OCI-LY7 (cell line): ENCODE results near the gene DDR1. TPM values are rescaled to one million over a fixed set of nuclear protein-coding genes. Genes with fewer than 3 reads are reported as not detected.

Experiments
- BruUV-seq: library from RNA; stranded (reverse); fragments of 400-500 nt; replicated peaks from 2 replicates; lab custom pipeline; 2021; lab: Mats Ljungman, UMichigan
- CTCF ChIA-PET: fragments of 300-600 bp; sonication (Branson Sonifier 250); formaldehyde crosslinking; loops from one replicate; lab custom pipeline; 2022; ENCODE audit warnings: antibody characterized with exemption; ENCODE audit not compliant: unreplicated experiment; lab: Charles Lee
- POLR2A ChIA-PET: fragments of 300-600 bp; sonication (Branson Sonifier 250); formaldehyde crosslinking; loops from one replicate; lab custom pipeline; 2022; ENCODE audit warnings: antibody characterized with exemption; lab: Charles Lee
- DNase-seq: peaks from one replicate; pipeline ENCODE4 v3.0.0-alpha.2; 2015; ENCODE audit warnings: low spot score
- H2AFZ ChIP-seq: fragments of 200-600 bp; sonication (generic), shearing (Covaris generic); 2 replicates; pipeline ENCODE4 v1.6.1; 2014; ENCODE audit warnings: mild to moderate bottlenecking, antibody characterized with exemption, low read length, moderate library complexity
- H3K27ac ChIP-seq: fragments of 200-600 bp; sonication (generic); 2 replicates; pipeline ENCODE4 v1.5.1; 2014; ENCODE audit warnings: mixed run types, low read depth, mild to moderate bottlenecking, moderate library complexity, low read length, inconsistent platforms; ENCODE audit not compliant: poor library complexity, severe bottlenecking
- H3K36me3 ChIP-seq: fragments of 200-600 bp; sonication (generic); 2 replicates; pipeline ENCODE4 v1.6.1; 2014; ENCODE audit warnings: mild to moderate bottlenecking, antibody characterized with exemption, low read length, moderate library complexity, mixed read lengths; ENCODE audit not compliant: insufficient read depth
- H3K4me1 ChIP-seq: fragments of 200-600 bp; sonication (generic); 2 replicates; pipeline ENCODE4 v1.5.1; 2014; ENCODE audit warnings: mild to moderate bottlenecking, low read length; ENCODE audit not compliant: insufficient read depth, poor library complexity, severe bottlenecking
- H3K4me2 ChIP-seq: fragments of 200-600 bp; sonication (generic); 2 replicates; pipeline ENCODE4 v1.6.1; 2014; ENCODE audit warnings: mild to moderate bottlenecking, low read length
- H3K4me3 ChIP-seq: fragments of 200-600 bp; sonication (generic); 2 replicates; pipeline ENCODE4 v1.5.1; 2014; ENCODE audit warnings: mild to moderate bottlenecking, low read depth, low read length; ENCODE audit not compliant: poor library complexity, severe bottlenecking
- H3K79me2 ChIP-seq: fragments of 200-600 bp; sonication (generic); 2 replicates; pipeline ENCODE4 v1.6.1; 2016; ENCODE audit warnings: low read depth, mild to moderate bottlenecking, low read length, moderate library complexity, mixed read lengths; ENCODE audit not compliant: insufficient read depth
- H3K9me2 ChIP-seq: fragments of 200-600 bp; sonication (generic); 2 replicates; pipeline ENCODE4 v1.6.1; 2016; ENCODE audit warnings: mild to moderate bottlenecking, low read length, mixed read lengths; ENCODE audit not compliant: insufficient read depth
- H3K9me3 ChIP-seq: fragments of 200-600 bp; sonication (generic); 2 replicates; pipeline ENCODE4 v1.6.1; 2014; ENCODE audit warnings: mild to moderate bottlenecking, mixed run types, low read length, mixed read lengths
- H4K20me1 ChIP-seq: fragments of 200-600 bp; sonication (generic); 2 replicates; pipeline ENCODE4 v1.6.1; 2014; ENCODE audit warnings: mild to moderate bottlenecking, antibody characterized with exemption, low read length, moderate library complexity, mixed read lengths; ENCODE audit not compliant: insufficient read depth
- EZH2phosphoT487 ChIP-seq: fragments of 200-600 bp; sonication (generic); IDR thresholded peaks from 2 replicates; pipeline ENCODE4 v1.6.1; 2018; ENCODE audit warnings: low read depth, borderline replicate concordance, mild to moderate bottlenecking, mixed run types, antibody characterized with exemption, low read length, moderate library complexity, mixed read lengths
- intact Hi-C: fragments of 100-400 bp; cut with micrococcal nuclease; formaldehyde crosslinking; loops from one replicate; pipeline ENCODE4 v1.10.0; 2022; ENCODE audit not compliant: unreplicated experiment
- total RNA-seq, 2 experiments: library from RNA; depleted of rRNA in 1 of 2; stranded (reverse); fragments of >200 nt in 1 of 2; shearing (Covaris generic) in 1 of 2; gene quantifications; 2 replicates each; pipeline ENCODE4 v1.2.3, GENCODE V29; 2014 to 2022
- TF ChIP-seq, protein P1 (sequence below): fragments of 200-600 bp; sonication (generic); conservative IDR thresholded peaks from 2 replicates; pipeline ENCODE4 v1.5.1; 2014; ENCODE audit warnings: mild to moderate bottlenecking, antibody characterized with exemption, low read length, moderate library complexity, mixed read lengths

The DDR1 gene
- total RNA-seq, 2 experiments from 2014 or later, result 14.0 to 30.3 TPM

DNA sequence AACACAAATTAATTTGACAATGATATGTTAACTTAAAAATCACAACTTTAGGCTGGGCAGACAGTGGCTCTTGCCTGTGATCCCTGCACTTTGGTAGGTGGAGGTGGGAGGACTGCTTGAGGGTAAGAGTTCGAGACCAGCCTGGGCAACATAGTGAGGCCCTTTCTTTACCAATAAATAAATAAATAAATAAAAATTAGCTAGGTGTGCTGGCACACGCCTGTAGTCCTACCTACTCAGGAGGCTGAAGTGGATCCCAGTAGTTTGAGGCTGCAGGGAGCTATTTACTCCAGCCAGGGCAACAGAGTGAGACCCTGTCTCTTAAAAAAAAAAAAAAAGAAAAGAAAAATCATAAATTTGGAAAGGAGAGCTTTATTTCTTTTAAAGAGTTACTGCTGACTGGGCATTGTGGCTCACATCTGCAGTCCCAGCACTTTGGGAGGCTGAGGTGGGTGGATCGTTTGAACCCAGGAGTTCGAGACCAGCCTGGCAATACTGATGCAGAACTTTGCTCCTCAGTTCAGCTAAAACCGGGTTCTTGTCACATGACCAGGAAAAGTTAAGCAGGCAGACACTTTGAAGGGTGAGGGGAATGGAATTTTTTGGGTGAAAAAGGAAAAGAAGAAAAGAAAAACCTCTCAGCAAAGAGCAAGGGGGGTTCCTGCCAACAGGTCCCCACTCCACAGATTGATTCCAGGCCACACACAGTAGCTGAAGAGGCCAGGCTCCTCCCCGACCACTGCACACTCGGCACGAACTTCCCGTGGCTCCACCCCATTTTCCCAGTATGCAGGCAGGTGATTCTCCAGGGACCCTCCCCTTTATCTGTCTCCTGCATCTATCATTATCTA, 44.0 kb upstream of the DDR1 start:
- POLR2A ChIA-PET, result interaction anchor here (0.7 kb wide), 2 partner anchors 146 to 498 kb away, joined by 3 to 5 read pairs; no protein-coding TSS in a partner anchor

DNA sequence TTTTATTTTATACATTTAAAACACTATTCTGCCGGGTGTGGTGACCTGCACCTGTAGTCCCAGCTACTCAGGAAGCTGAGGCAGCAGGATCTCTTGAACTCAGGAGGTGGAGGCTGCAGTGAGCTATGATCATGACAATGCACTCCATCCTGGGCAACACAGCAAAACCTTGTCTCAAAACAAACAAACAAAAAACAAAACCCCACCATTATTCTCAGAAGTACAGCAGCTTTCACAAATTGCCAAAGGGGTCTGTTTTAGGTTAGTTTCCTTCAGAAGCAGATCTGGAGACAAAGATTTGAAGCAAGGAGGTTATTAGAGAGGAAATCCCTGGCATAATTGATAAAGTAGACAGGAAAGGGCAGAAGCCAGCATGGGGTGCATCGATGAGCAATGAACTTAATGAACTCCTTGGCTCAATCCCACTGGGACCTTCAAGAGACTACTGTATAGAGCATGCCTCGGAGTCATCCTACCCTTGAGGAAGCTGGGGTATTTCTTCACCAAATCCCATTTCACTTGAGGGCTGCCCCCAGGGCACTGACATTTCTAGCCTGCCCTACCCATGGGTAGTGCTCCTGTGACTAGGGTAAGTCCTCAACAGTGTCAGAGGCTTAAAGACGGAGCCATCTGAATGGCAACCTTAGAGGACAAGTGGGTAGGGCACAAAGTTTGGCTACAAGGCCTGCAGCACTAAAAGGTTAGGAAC, 43.2 kb upstream of the DDR1 start:
- CTCF ChIA-PET, result no interaction called here
- POLR2A ChIA-PET, result interaction anchor here (0.7 kb wide), 1 partner anchor 147 kb away, joined by 3 read pairs; no protein-coding TSS in a partner anchor

More for the DNA sequence above, 44.0 kb upstream of the DDR1 start:
- intact Hi-C loops, result no loop called here
- Histone ChIP-seq H4K20me1 (no peaks in the 10 kb centered on the region), H3K4me3 (no peak overlapping the region), H3K4me2 (no peak overlapping the region), H3K9me2 (no peaks in the 10 kb centered on the region), H2AFZ (no peak overlapping the region), H3K27ac (no peak overlapping the region), H3K79me2 (no peaks in the 10 kb centered on the region), H3K36me3 (no peaks in the 10 kb centered on the region), H3K9me3 (no peaks in the 10 kb centered on the region), H3K4me1 (no peaks in the 10 kb centered on the region)
- DNase-seq, result no peak
- BruUV-seq, result no TSS peak
- no peak for TF ChIP-seq EZH2phosphoT487
- TF ChIP-seq, protein P1, sequence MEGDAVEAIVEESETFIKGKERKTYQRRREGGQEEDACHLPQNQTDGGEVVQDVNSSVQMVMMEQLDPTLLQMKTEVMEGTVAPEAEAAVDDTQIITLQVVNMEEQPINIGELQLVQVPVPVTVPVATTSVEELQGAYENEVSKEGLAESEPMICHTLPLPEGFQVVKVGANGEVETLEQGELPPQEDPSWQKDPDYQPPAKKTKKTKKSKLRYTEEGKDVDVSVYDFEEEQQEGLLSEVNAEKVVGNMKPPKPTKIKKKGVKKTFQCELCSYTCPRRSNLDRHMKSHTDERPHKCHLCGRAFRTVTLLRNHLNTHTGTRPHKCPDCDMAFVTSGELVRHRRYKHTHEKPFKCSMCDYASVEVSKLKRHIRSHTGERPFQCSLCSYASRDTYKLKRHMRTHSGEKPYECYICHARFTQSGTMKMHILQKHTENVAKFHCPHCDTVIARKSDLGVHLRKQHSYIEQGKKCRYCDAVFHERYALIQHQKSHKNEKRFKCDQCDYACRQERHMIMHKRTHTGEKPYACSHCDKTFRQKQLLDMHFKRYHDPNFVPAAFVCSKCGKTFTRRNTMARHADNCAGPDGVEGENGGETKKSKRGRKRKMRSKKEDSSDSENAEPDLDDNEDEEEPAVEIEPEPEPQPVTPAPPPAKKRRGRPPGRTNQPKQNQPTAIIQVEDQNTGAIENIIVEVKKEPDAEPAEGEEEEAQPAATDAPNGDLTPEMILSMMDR, result no peak
- CTCF ChIA-PET, result no interaction called here

More for the DNA sequence above, 43.2 kb upstream of the DDR1 start:
- Histone ChIP-seq H3K4me2 (no peak overlapping the region), H3K27ac (no peak overlapping the region), H3K79me2 (no peaks in the 10 kb centered on the region), H3K4me1 (no peaks in the 10 kb centered on the region), H3K4me3 (no peak overlapping the region), H3K9me2 (no peaks in the 10 kb centered on the region), H4K20me1 (no peaks in the 10 kb centered on the region), H2AFZ (no peak overlapping the region), H3K36me3 (no peaks in the 10 kb centered on the region), H3K9me3 (no peaks in the 10 kb centered on the region)
- intact Hi-C loops, result no loop called here
- no peak for TF ChIP-seq EZH2phosphoT487
- TF ChIP-seq, protein P1, result no peak
- no TSS peak for BruUV-seq
- no peak for DNase-seq
